DOHH2 (cell line): ENCODE measurements around the gene MSH5.

Experiments used
- H3F3A ChIP-seq: fragments of 200-600 bp; sonication (generic), shearing (Covaris generic); 2 replicates; pipeline ENCODE4 v1.6.0; 2016; ENCODE audit warnings: antibody characterized with exemption, mild to moderate bottlenecking; ENCODE audit not compliant: control insufficient read depth, insufficient read depth
- H3K27ac ChIP-seq: fragments of 200-600 bp; sonication (generic); 2 replicates; pipeline ENCODE4 v1.5.1; 2014; ENCODE audit warnings: low read depth, mild to moderate bottlenecking, low read length, moderate library complexity
- H3K27me3 ChIP-seq: fragments of 200-600 bp; sonication (generic); 2 replicates; pipeline ENCODE4 v1.6.1; 2014; ENCODE audit warnings: mild to moderate bottlenecking, low read length, mixed read lengths; ENCODE audit not compliant: control insufficient read depth
- H3K36me3 ChIP-seq: fragments of 200-600 bp; sonication (generic); 2 replicates; pipeline ENCODE4 v1.6.1; 2014; ENCODE audit warnings: mild to moderate bottlenecking, low read length, moderate library complexity, mixed read lengths; ENCODE audit not compliant: control insufficient read depth
- H3K4me1 ChIP-seq: fragments of 200-600 bp; sonication (generic); 2 replicates; pipeline ENCODE4 v1.6.1; 2014; ENCODE audit warnings: mild to moderate bottlenecking, low read length, mixed read lengths; ENCODE audit not compliant: control insufficient read depth
- H3K4me2 ChIP-seq: fragments of 200-600 bp; sonication (generic); 2 replicates; pipeline ENCODE4 v1.6.0; 2014; ENCODE audit warnings: mild to moderate bottlenecking, low read length, moderate library complexity
- H3K4me3 ChIP-seq: fragments of 200-600 bp; sonication (generic); 2 replicates; pipeline ENCODE4 v1.5.1; 2014; ENCODE audit warnings: mild to moderate bottlenecking, low read length, mixed read lengths
- H3K79me2 ChIP-seq: fragments of 200-600 bp; sonication (generic); 2 replicates; pipeline ENCODE4 v1.6.1; 2014; ENCODE audit warnings: mild to moderate bottlenecking, low read length, mixed read lengths; ENCODE audit not compliant: control insufficient read depth
- H3K9me2 ChIP-seq: fragments of 200-600 bp; sonication (generic); replicated peaks from 2 replicates; pipeline ENCODE4 v1.6.1; 2014; ENCODE audit warnings: mild to moderate bottlenecking, low read length, mixed read lengths; ENCODE audit not compliant: control insufficient read depth
- H3K9me3 ChIP-seq: fragments of 200-600 bp; sonication (generic); 2 replicates; pipeline ENCODE4 v1.6.1; 2014; ENCODE audit warnings: antibody characterized with exemption, low read length, mixed read lengths; ENCODE audit not compliant: control insufficient read depth, insufficient read depth
- H4K20me1 ChIP-seq: fragments of 200-600 bp; sonication (generic); 2 replicates; pipeline ENCODE4 v1.6.0; 2014; ENCODE audit warnings: low read depth, mild to moderate bottlenecking, antibody characterized with exemption, low read length, moderate library complexity; ENCODE audit not compliant: control insufficient read depth, insufficient read depth
- EZH2phosphoT487 ChIP-seq: fragments of 200-600 bp; sonication (generic); IDR thresholded peaks from 2 replicates; pipeline ENCODE4 v1.6.1; 2017; ENCODE audit warnings: borderline replicate concordance, mild to moderate bottlenecking, antibody characterized with exemption, low read length, moderate library complexity, mixed read lengths
- TF ChIP-seq, protein P1 (sequence below): fragments of 200-600 bp; sonication (generic); IDR thresholded peaks from one replicate; pipeline ENCODE4 v1.5.1; 2014; ENCODE audit warnings: antibody characterized with exemption, mild to moderate bottlenecking, low read depth, low read length; ENCODE audit not compliant: poor library complexity, severe bottlenecking

Gene MSH5

GRCh38 chr6:31715022-31715958, 24.5 kb upstream of the MSH5 start, which contains the start of gene LY6G6D:
TSS of gene LY6G6D (plus strand) at chr6:31715348. CDS start at chr6:31715356, 8 bp downstream.
- Histone ChIP-seq H3K9me2 (no peaks in the 10 kb centered on the region), H3K36me3 (no peaks in the 10 kb centered on the region), H3K4me2 (no peak within 1 kb of the TSS), H3K4me1 (peaks cover 5% of the 10 kb centered on the region; the same call in 1 of the 2 replicates), H3K79me2 (no peaks in the 10 kb centered on the region), H3F3A (no peaks in the 10 kb centered on the region), H3K27ac (no peak within 1 kb of the TSS), H3K4me3 (no peak within 1 kb of the TSS), H3K9me3 (no peaks in the 10 kb centered on the region), H3K27me3 (peaks cover 42% of the 10 kb centered on the region), H4K20me1 (no peaks in the 10 kb centered on the region)
- TF ChIP-seq, protein P1, sequence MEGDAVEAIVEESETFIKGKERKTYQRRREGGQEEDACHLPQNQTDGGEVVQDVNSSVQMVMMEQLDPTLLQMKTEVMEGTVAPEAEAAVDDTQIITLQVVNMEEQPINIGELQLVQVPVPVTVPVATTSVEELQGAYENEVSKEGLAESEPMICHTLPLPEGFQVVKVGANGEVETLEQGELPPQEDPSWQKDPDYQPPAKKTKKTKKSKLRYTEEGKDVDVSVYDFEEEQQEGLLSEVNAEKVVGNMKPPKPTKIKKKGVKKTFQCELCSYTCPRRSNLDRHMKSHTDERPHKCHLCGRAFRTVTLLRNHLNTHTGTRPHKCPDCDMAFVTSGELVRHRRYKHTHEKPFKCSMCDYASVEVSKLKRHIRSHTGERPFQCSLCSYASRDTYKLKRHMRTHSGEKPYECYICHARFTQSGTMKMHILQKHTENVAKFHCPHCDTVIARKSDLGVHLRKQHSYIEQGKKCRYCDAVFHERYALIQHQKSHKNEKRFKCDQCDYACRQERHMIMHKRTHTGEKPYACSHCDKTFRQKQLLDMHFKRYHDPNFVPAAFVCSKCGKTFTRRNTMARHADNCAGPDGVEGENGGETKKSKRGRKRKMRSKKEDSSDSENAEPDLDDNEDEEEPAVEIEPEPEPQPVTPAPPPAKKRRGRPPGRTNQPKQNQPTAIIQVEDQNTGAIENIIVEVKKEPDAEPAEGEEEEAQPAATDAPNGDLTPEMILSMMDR: no peak
- no peak for TF ChIP-seq EZH2phosphoT487

- no peaks in the 10 kb centered on the region for H3K9me3 ChIP-seq
- TF ChIP-seq EZH2phosphoT487: no peak
- TF ChIP-seq, protein P1: no peak
- peaks cover 29% of the 10 kb centered on the region for H3K27me3 ChIP-seq
- H3K36me3 ChIP-seq: no peaks in the 10 kb centered on the region
- H4K20me1 ChIP-seq: no peaks in the 10 kb centered on the region
- no peak overlapping the region for H3K4me2 ChIP-seq
- no peak overlapping the region for H3K4me3 ChIP-seq
- H3F3A ChIP-seq: no peaks in the 10 kb centered on the region
- H3K9me2 ChIP-seq: no peaks in the 10 kb centered on the region
- H3K27ac ChIP-seq: no peak overlapping the region
- no peaks in the 10 kb centered on the region for H3K79me2 ChIP-seq
- no peaks in the 10 kb centered on the region for H3K4me1 ChIP-seq
Measured at GRCh38 chr6:31717499-31718222, 22.1 kb upstream of the MSH5 start.

DNA sequence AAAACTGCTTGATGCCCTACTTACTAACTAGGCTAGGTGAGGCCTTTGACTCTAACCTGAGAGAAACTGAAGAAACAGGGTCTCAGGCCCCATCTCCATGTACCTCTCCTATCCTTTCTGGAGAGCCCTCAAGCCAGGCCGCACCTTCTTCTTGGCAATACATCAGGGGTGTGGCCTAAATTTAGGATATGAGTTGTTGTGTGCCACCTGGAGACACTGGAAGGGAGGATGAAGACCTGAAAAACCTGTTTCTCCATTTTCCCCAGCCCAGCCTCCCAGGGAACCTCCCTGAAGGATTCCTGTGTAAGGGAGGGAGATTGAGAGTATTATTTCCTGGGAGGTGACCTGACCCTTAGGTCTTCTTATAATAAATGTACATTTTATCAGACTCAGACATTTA, 21.5 kb upstream of the MSH5 start:
- Histone ChIP-seq H3K9me3 (no peaks in the 10 kb centered on the region), H3K36me3 (no peaks in the 10 kb centered on the region), H3K4me2 (no peak overlapping the region), H3K79me2 (no peaks in the 10 kb centered on the region), H3F3A (no peaks in the 10 kb centered on the region), H3K4me1 (no peaks in the 10 kb centered on the region), H3K4me3 (no peak overlapping the region), H4K20me1 (no peaks in the 10 kb centered on the region), H3K27me3 (peaks cover 23% of the 10 kb centered on the region), H3K27ac (no peak overlapping the region), H3K9me2 (no peaks in the 10 kb centered on the region)
- no peak for TF ChIP-seq EZH2phosphoT487
- TF ChIP-seq, protein P1: no peak
